GM20431 (cell line): ENCODE data around the gene AXIN1.
"Not testable (repeated sequence)": the region's sequence is repeated elsewhere in the genome, so short reads cannot be mapped to it uniquely, and the experiment has no call there.

Experiments used
- in situ Hi-C: fragments of 300-500 bp; cut with MseI, MboI; formaldehyde crosslinking; loops from one replicate; pipeline ENCODE4 v1.15.0; 2020; ENCODE audit warnings: low sequenced_read_pairs; ENCODE audit not compliant: unreplicated experiment

AXIN1 gene

GRCh38 chr16:272633-273546 lies 79.6 kb downstream of the AXIN1 start:
- in situ Hi-C loops, result no loop called here

- in situ Hi-C loops, result no loop called here
Measured at GRCh38 chr16:270381-271255, 81.9 kb downstream of the AXIN1 start.

- in situ Hi-C loops, result no loop called here
Measured at GRCh38 chr16:269061-269796, 83.3 kb downstream of the AXIN1 start.

GRCh38 chr16:268141-269053 lies 84.1 kb downstream of the AXIN1 start:
- in situ Hi-C loops, result no loop called here

- in situ Hi-C loops, result not testable (repeated sequence)
Measured at GRCh38 chr16:267562-267961, 85.0 kb downstream of the AXIN1 start.

GRCh38 chr16:266258-267164 lies 86.0 kb downstream of the AXIN1 start:
- in situ Hi-C loops, result no loop called here

- in situ Hi-C loops, result no loop called here
Measured at GRCh38 chr16:265711-266110, 86.8 kb downstream of the AXIN1 start.

- in situ Hi-C loops, result no loop called here
Measured at GRCh38 chr16:265002-265529, 87.5 kb downstream of the AXIN1 start.

GRCh38 chr16:264440-264951 lies 88.0 kb downstream of the AXIN1 start:
- in situ Hi-C loops, result no loop called here

GRCh38 chr16:263944-264343 lies 88.6 kb downstream of the AXIN1 start:
- in situ Hi-C loops, result no loop called here

- in situ Hi-C loops, result no loop called here
Measured at GRCh38 chr16:263182-263774, 89.2 kb downstream of the AXIN1 start.

- in situ Hi-C loops, result no loop called here
Measured at GRCh38 chr16:262121-262745, 90.3 kb downstream of the AXIN1 start.

GRCh38 chr16:261031-261691 lies 91.4 kb downstream of the AXIN1 start:
- in situ Hi-C loops, result no loop called here

- in situ Hi-C loops, result no loop called here
Measured at GRCh38 chr16:260326-260725, 92.2 kb downstream of the AXIN1 start.

GRCh38 chr16:259814-260253 lies 92.7 kb downstream of the AXIN1 start:
- in situ Hi-C loops, result no loop called here

- in situ Hi-C loops, result no loop called here
Measured at GRCh38 chr16:259226-259625, 93.3 kb downstream of the AXIN1 start.
